Tongue (tissue), 2 donors: ENCODE measurements around the gene VSX1. TPM values are rescaled to one million over a fixed set of nuclear protein-coding genes. Genes with fewer than 3 reads are reported as not detected.

Source experiments
- DNase-seq: peaks from one replicate; pipeline ENCODE4 v3.0.0-alpha.2; 2015
- total RNA-seq: library from RNA; depleted of rRNA; stranded (reverse); fragments of >200 nt; gene quantifications from one replicate; pipeline ENCODE4 v1.2.3, GENCODE V29; 2014

Gene VSX1
- total RNA-seq, 1 donor from 2014 or later, result not detected

DNA sequence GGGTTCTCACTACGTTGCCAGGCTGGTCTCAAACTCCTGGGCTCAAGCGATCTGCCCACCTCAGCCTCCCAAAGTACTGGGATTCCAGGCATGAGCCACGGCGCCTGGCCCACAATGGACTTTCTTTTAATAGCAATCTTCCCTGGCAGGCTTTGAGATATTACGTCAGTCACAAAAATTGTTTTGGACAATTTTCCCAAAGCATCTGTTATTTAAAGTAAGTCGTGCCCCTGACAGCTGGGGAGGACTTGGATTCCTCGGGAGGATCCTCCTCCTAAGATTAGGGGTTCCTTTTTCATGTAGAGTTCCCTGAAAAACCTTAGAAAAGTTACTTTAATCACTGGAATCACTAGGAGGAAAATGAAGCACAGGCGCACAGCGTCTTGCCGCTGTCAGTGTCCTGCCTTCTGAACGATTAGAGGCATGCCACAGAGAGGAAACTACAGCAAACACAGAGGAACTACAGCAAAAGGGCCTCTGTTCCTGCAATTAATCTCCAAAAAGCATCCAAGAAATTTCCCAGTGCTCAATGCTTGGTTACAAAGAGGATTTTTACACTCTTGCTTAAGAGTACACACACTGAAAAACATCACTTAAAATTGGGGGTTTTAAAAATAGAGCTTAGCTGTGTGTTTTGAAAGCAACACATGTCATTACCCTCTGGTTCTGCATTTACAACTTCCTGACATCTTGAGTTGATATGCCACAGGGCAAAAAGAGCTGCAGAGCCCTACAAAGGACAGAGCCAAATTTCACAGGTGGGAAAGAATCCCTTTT is 28.5 kb downstream of the VSX1 start:
- peak; percentile 93 for DNase-seq

DNA sequence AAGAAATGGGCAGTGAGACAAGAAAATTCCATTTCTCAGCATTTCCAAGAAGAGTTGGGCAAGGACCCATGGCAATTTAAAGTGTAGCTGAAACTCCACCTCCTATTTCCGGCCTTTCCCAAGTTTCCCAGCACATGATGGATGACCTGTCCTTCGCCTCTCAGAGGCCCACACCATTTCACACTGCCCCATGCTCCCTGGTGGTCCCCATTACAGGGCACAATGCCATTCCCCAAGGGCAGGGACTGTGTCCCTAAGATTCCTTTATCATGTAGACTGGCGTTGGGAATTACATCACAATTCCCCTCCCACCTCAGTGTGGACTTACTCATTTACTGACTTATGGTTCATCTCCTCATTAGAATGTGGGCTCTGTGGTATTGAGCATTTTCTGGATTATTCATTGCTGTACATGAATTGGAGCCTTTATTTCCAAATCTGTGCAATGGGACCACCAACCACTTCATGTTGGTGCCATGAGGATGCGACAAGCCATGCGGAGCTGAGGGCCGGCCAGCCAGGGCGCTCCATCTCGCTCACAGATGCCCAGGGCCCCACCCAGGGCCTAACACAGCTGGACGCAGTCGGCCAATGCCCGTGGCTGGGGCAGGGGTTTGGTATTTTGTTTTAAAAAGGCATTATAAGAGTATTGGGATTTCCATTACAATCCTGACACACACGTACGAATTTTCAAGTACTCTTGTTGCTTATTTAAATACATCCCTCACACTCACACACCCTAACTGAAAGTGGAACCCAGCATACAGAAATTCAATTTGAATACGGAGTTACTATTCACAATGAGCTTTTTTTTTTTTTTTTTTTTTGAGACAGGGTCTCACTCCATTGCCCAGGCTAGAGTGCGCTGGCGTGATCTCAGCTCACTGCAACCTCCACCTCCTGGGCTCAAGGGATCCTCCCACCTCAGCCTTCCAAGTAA is 29.4 kb downstream of the VSX1 start:
- DNase-seq, result no peak

DNA sequence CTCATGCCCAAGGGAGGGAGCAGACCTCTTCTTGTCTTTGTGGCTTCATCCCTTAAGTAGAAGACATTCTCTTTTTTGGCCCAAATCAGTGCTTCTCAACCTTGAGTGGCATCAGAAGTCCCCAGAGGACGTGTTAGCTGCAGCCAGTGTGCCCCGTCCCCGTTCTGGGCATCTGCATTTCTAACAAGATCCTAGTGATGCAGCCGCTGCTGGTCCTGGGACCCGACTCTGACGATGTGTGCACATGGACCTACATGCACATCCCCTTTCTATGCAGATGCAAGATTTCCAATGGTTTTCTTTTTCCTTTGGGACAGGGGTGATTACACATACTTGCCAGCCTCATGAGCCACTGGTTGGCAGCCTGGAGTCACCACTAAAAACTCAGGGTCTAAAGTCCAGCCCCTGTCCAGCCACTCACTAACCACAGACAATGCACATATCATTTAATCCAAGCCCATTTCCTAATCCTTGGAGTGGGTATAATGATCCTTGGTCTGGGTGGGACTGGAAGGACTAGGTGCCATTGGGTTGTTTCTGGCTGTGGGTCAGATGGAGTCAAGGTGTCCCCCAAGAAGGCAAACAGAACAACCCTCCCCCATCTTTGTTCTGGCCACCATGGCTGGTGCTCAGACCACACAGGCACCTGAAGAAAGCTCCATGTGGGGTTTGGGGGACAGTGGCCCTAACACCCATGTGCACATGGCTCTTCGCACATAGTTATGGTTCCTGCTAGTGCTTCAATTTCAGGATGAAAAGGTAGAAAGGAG is 30.4 kb downstream of the VSX1 start:
- no peak for DNase-seq

DNA sequence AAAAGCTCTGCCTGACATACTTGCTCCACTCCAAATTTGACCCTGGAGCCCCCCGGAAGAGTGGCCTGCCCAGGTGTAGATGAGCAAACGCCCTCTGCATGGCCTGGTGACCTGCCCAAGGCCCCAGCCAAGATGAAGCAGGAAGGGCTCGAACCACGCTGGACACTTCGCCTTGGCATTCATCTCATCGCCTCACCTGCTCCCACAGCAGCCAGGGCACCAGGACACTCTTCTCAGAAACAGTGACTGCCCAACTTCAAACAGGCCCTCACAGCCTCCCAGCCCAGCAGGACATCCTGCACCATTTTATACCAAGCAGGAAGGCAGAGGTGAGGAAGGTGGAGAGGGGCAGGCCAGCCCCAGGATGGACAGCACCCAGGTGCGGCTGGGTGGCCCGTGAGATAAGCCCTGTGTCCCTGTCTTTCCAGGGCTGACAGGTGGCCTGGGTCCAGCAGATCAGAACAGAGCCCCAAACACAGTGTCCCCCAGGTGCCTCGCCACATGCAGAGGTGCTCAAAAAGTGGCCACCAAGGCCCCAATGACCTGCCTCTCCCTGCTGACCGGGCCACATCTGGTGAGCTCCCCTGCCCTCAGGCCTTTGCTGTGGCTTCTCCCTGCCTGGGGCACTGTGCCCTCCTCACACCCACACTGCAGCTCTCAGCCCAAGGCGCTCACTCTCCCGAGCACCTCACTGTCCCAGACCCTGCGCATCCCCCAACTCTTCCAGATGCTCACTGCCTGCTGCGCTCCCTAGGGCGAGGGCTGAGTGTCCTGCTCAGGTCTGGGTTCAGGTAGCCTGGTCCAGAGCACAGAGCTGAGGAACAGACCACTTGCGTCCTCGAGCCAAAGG is 31.2 kb downstream of the VSX1 start:
- DNase-seq, result no peak

DNA sequence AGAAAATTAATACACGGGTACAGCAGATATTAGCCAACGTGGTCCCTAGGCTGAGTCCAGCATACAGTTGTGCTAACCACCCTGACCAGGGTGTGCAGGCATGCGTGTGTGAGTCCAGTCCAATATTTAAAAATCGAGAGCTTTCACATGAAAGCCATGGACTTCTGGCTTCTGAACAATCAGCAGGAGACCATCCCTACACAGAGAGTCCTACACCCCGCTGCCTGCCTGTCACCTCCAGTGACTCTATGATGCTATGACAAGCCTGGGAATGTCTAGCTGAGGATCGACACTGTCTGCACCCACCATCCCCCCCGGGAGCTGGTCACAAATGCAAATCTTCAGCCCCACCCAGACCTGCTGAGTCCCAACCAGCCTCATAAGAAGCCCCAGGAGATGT is 31.9 kb downstream of the VSX1 start:
- no peak for DNase-seq

DNA sequence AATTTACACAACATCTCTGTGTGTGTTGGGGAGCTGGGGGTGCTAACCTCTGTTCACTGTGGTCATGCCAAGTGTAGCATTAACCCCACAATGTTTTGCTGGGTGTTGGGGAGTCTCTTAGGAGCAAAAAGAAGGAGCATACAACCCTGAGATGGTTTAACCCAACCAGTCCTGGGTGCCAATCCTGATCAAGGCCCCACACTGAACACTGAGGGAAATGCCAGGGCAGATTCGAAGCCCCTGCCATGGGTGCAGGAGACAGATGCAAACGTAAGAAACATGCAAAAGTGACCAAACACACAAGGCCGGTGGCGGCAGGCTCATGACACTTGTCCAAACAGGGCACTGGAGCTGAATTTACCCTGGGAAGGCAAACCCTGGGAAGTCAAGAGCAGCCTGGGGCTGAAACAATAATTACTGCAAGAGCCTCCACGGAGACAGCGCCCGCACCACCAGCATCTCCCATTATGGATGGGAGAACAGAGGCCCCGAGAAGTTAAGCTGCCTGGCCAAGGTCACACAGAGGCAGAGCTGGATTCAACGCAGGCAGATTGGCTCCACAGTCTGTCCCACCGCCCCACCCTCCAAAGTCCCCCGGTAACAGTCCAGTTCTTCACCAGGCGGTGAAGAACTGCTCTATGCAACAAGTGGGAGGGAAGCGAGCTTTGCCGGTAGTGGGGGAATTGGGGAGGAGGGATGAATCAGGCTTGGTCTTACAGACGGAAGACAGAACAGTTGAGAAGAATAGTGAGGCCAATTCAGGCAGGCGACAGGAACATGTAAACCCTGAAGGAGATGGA is 32.5 kb downstream of the VSX1 start:
- DNase-seq, result no peak

DNA sequence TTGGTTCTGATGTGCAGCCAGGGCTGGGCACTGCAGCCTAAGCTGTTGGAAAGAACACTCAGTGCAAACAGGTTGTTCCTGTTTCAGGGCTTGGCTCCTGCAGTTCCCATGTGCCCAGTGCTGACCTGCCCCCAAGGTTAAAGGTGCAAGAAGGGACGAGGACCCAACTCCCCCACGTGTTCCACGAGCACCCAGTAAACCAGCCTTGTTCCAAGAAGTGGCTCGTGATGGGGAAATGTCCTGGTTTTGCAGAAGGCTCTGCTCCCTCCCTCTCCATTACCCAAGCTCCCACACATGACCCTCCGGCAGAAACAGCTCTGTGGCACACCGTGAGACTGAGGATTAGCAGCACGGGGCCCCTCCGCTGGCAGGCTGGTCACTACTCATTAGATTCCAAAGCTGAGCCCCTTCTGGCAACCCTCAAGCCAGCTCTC is 33.4 kb downstream of the VSX1 start:
- DNase-seq, result no peak

DNA sequence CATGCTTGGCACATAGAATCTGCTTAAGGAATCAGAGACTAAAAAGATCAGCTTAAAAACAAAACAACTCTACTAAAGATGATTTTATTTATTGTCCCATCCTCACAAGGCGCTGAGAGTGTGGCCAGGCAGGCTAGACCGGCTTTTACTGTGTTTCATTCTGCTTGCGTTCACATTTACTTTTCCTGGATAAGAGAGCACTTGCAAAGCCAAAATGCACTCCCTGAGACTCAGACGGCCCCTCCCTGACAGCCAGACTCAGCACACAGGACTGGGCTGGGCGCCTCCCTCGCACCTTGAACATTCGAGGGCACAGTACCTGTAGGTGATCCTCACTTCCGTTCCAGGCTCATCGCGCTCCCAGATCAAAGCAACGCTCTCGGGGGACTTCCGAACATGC is 34.2 kb downstream of the VSX1 start:
- DNase-seq, result no peak

DNA sequence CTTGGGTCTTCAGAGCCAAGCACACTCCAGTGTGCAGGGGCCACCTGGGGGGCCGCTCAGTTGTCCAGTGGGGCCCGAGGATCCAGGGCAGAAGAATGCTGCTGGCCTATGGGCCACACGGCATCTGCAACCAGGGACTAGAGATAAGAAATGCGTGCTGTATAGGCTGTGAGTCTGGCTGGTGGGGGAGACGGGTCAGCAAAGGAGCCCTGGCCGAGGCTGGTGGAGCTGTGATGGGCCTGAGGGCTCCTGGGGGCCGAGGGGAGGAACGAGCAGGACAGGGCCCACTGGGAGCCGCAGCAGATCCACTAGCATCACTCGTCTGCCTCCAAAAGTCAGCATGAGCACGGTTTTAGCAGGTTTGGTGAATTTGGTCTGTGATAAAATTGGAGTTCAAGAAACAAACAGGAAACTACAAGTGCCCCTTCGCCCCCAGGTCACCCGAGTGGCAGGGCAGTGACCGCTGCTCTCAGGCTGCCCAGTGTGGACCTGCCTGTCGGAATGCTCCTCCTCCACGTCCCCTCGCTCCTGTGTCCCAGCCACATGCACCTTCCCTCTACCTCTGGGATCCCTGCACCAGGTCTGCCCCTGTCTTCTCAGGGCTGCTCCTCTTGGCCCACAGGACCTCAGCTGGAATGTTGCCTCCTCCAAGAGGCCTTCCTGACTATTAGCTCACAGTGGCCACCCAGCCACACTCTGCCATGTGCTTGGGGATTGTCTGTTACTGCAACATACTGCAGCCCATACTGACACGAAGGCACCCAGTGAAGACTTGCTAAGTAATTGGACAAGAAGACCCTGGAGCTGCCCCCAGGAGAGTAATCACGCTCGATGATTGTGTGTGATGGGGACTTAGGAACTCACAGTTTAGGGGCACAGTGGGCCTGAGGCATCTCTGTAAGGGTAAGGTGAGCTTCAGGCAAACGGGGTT is 34.9 kb downstream of the VSX1 start:
- DNase-seq, result no peak

DNA sequence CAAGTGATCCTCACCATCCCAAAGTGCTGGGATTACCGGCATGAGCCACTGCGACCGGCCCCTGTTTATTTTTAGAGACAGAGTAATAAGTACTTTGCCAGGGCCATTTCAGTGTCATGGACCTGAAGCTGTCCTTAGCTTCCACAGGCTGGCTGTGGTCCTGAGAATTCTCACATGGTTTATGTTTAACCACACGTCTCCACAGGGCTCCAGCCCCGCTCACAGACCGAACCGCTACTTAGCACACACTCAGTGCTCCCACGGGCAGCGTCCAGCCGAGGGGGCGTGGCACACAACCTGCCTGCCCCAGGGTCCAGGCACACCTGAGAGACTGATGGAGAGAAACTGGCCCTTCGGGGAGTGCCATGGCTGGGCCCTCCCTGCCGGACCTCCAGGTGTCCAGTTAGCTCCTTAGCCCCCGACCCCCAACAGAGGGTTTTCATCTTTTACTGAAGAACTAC is 35.7 kb downstream of the VSX1 start:
- DNase-seq, result no peak

DNA sequence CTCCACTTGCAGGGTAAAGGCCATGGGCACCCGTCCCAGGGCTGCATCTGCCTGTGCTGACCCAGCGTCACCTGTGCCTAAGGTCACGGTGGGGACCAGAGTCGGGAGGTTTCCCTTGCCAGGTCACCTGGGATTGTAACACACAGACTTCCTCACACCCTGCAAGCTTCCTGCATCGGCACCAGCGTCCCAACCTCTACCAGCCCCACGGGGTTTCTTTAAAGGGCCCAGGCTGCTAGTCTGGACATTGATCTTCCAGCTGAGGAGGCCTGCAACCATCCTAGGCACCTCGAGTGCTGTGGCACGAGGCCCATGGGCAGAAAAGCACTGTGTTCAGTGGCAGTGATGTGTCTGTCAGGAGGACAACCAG is 36.6 kb downstream of the VSX1 start:
- DNase-seq, result no peak

DNA sequence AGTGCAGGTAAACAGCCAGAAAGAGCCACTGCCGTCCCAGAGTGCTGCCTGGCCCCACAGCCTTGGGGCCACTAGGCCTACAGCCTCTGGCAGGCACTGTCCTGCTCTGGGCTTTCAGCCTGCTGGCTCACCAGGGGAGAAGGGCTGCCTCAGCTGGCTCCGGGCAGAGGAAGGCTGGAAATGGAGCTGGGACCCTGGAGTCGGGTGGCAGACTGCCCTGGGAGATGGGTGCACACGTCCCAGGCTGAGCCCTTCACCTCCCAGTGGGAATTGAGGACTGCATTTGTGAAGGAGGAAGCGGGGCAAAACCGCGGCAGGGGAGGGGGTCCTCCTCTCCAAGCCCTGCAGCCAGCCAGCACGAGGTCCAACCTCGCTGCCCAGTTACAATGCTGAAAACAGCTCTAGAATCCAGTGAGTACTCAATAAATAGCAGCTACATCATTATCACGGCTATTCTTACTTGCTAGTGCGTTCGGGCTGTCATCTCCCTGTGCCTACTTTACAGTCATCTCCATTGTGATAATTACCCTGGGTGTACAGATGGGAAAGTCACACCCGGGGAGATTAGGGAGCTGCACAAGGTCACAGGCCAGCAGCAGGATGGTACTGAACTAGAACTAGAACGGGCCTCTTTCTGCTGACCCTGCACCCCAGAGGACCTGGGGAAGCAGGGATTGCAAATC is 37.1 kb downstream of the VSX1 start:
- no peak for DNase-seq

DNA sequence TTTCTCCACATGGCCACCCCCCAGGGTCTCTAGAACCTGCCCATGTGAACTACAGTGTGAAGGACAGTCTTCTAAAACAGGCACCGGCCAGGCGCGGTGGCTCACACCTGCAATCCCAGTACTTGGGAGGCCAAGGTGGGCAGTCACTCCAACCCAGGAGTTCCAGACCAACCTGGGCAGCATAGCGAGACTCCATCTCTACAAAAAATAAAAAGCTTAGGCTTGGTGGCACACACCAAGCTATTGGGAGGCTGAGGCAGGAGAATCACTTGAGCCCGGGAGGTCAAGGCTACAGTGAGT is 37.7 kb downstream of the VSX1 start:
- no peak for DNase-seq

DNA sequence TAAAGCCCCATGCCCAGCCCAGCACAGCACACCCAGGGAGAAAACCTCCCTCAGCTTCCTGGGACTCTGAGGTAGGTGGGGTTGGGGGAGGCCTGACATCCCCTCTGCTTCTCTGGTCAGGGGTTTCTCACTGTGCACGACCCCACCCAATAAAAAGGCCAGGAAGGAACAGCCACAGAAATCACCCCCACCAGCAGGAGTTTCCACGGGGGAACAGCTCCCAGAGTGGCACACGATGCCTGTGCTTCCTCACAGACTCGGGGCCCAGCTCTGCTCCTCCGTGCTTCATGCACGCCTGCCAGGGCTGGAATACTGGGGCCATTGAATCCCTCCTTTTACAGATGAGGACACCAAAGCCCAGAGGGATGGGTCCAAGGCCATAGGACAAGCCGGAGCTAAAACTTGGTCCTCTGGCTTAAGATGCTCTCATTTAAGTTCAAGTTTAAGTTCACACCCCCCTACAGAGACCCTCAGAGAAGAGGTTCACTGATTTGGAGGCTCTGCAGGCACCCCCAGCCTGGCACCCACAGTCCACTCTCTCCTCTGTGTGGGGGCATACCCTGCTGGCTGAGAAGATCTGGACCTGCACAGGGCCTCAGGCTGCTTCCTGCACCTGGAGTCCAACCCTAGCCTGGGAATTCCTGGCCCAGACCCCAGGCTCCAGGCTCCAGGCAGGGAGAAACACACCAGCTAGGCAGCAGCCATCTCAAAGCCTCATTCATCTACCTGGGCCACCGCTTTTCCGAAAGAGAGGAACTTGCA is 38.3 kb downstream of the VSX1 start:
- DNase-seq, result no peak

DNA sequence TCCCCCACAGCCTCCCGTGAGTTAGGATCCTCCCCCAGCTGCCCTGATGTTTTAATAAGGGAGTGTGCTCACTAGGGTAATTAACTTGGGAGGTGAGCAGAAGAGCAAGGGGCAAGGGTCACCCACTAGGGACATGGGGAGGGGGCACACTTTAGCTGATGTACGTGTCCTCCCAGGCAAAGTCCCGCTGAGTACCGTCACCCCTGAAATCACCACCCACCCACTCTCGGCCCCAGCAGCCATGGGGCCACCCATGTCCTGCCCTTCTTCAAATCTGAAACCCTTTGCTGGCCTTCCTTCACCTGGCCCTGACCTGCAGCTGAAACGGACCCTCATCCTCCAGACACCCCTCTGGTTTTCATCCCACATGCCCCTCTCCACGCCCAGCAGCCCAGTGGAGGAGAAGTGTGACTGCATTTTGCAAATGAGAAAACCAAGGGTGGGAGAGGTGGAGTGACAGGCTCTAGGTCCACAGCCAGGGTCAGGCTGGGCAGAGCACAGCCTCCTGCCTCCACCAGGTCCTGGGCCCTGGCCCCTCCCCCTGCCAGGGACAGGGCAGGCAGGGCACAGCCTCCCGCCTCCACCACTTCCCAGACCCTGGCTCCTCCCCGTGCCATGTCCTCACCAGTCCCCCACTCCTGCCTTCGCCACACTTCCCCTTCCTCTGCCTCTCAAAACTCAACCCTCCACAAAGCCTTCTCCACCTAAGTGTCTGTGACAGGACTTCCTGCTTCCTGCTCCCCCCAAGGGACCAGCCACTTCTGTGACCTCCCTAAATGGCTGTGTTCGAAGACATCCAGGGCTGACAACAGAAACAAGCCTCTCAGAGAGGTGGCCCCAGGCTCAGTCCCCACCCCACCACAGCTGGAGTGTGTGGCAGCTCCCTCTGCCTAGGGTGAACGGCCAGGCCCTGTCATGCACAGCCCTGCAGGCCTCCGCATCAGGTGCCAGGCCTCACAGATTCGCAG is 39.1 kb downstream of the VSX1 start:
- no peak for DNase-seq

DNA sequence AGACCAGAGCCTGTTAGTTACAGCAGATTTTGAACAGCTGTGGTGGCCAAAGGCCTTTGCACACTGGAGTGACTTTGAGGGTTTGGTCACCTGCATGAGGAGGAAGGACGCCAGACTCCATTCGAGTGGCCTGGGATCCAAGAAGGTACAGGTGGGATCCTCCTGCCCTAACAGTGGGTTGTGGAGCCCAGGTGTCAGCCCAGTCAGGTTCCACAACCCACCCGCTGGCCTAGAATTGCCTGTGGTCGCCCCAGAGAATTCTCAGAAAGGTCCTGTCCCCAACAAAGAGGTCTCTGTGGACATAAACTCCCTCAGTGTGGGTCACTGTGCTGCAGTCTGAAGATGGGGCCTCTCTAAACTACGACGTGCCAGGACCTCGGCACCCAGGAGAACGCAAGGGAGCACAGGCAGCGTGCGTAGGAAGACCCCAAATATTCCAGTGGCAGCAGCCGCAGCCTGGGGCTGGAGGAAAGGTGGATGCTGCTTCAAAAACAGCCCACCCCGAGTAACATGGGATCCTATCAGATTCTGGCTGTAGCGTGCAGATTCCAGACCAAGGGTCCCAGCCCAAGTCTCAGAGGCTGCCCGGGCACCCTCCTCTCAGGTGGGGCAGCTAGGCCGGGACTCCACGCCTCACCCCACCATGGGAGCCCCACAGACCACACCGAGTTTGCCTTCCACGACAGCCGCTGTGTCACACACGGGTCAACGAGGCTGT is 40.0 kb downstream of the VSX1 start:
- no peak for DNase-seq
